Pancreas (tissue), 10 donors: Measurements from ENCODE around the gene PDPN. TPM values are rescaled to one million over a fixed set of nuclear protein-coding genes. Genes with fewer than 3 reads are reported as not detected.

Experiments
- ATAC-seq, 4 donors: fragments of 200-7000 bp; cut with Tn5 transposase; one replicate each; pipeline versions ENCODE4 v1.8.0 to v1.9.1; 2020; ENCODE audit warnings: mild to moderate bottlenecking in 4 of 4, moderate library complexity in 4 of 4
- DNase-seq, 6 donors: peaks; one replicate each; pipeline ENCODE4 v3.0.0-alpha.2; 2020
- FAIRE-seq: peaks from 2 replicates; lab custom pipeline; 2012; peaks lifted over from hg19 to GRCh38; lab: Jason Lieb, UNC
- H3K27ac ChIP-seq, 4 donors: fragments of 200-600 bp; sonication (generic); 1 replicate in 3 of 4; 2 replicates in 1 of 4; pipeline versions ENCODE4 v1.5.0 to v1.8.0; 2020
- H3K27me3 ChIP-seq, 4 donors: fragments of 200-600 bp; one replicate each; pipeline ENCODE4 v1.8.0; 2021
- H3K36me3 ChIP-seq, 3 donors: fragments of 200-600 bp; sonication (generic) in 1 of 3; one replicate each; pipeline versions ENCODE4 v1.5.0 to v1.8.0; 2020 to 2021
- H3K4me1 ChIP-seq, 3 donors: fragments of 200-600 bp; one replicate each; pipeline ENCODE4 v1.8.0; 2021
- H3K4me3 ChIP-seq, 4 donors: fragments of 200-600 bp; sonication (generic) in 2 of 4; one replicate each; pipeline versions ENCODE4 v1.5.0 to v1.8.0; 2020 to 2021
- H3K9me3 ChIP-seq, 4 donors: fragments of 200-600 bp; one replicate each; pipeline ENCODE4 v1.8.0; 2021
- WGBS, 2 donors: extraction: QIAGEN DNeasy Blood & Tissue Kit; methylation state at CpG; one replicate each; pipeline ENCODE4 v1.1.7; 2013; 5-methylcytosine and 5-hydroxymethylcytosine counted together
- intact Hi-C, 3 donors: fragments of 100-400 bp; cut with DNase I; formaldehyde crosslinking; loops; one replicate each; pipeline versions ENCODE4 v1.11.1 to v1.14.2; 2022
- polyA plus RNA-seq, 2 donors: library from polyadenylated mRNA; stranded (reverse); fragments of 200-250 nt; gene quantifications; one replicate each; pipeline ENCODE4 v1.2.3, GENCODE V29; 2013
- total RNA-seq, 6 donors: library from RNA; stranded (reverse); fragmentation: NEBNext Ultra II Directional in 4 of 6; extraction: Animal tissue kit (Norgen Biotek cat#: 25700) in 4 of 6; gene quantifications; one replicate each; pipeline versions ENCODE4 v1.2.1 to v1.2.4, GENCODE V29; 2021 to 2023
- TF ChIP-seq, protein P1 (sequence below), 4 donors: fragments of 200-600 bp; sonication (generic) in 3 of 4; IDR thresholded peaks; one replicate each; pipeline versions ENCODE4 v1.5.0 to v1.8.0; 2021; ENCODE audit warnings: antibody characterized with exemption in 4 of 4
- donor health status: healthy with polysubstance abuse.
- donor health status: DM: no; HTN: no; CAD: no; lungs with moderate emphysema.
- donor health status: DM: no; HTN: no; CAD: no.
- donor health status: control.
- donor health status: control.
- donor health status: Bipolar disorder and iron deficiency.
- donor health status: DM: yes; HTN: yes; CAD: no.
- donor health status: DM: no; HTN: no; CAD: no.
- donor health status: DM: no; HTN: no; CAD: no.
- donor health status: DM: yes; HTN: yes; CAD: no.

PDPN gene
- total and polyA plus RNA-seq, 8 donors, result 0.83 to 10.4 (median 2.2) TPM

DNA sequence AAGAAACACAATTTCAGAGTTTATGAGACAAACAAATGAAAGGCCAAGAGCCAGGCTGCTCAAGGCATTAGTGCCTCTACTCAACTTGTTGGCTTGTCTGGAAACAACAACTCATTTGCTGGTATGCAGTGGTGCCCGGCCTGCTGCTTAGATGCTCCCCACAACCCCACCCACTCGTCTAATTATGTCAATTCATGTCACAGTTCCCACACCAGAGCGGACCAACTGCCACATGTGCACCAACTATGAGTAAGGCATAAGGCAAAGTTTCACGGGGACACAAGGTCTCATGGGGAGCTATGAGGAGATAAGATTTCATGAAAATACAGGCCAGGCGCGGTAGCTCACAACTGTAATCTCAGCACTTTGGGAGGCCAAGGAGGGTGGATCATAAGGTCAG lies 35.4 kb upstream of the PDPN start:
- Histone ChIP-seq H3K4me3 (no peak overlapping the region), H3K4me1 (no peaks in the 10 kb centered on the region), H3K27ac (no peak overlapping the region), H3K27me3 (no peaks in the 10 kb centered on the region), H3K9me3 (no peaks in the 10 kb centered on the region), H3K36me3 (no peaks in the 10 kb centered on the region)
- WGBS, 2 donors, result 69 to 70% methylated on average over 6 of the region's 6 CpGs
- ATAC-seq, result no peak
- FAIRE-seq, result no peak
- DNase-seq, result no peak
- intact Hi-C loops, result no loop called here
- TF ChIP-seq, protein P1, sequence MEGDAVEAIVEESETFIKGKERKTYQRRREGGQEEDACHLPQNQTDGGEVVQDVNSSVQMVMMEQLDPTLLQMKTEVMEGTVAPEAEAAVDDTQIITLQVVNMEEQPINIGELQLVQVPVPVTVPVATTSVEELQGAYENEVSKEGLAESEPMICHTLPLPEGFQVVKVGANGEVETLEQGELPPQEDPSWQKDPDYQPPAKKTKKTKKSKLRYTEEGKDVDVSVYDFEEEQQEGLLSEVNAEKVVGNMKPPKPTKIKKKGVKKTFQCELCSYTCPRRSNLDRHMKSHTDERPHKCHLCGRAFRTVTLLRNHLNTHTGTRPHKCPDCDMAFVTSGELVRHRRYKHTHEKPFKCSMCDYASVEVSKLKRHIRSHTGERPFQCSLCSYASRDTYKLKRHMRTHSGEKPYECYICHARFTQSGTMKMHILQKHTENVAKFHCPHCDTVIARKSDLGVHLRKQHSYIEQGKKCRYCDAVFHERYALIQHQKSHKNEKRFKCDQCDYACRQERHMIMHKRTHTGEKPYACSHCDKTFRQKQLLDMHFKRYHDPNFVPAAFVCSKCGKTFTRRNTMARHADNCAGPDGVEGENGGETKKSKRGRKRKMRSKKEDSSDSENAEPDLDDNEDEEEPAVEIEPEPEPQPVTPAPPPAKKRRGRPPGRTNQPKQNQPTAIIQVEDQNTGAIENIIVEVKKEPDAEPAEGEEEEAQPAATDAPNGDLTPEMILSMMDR (IDR thresholded peaks at IDR 0.05), result no peak

DNA sequence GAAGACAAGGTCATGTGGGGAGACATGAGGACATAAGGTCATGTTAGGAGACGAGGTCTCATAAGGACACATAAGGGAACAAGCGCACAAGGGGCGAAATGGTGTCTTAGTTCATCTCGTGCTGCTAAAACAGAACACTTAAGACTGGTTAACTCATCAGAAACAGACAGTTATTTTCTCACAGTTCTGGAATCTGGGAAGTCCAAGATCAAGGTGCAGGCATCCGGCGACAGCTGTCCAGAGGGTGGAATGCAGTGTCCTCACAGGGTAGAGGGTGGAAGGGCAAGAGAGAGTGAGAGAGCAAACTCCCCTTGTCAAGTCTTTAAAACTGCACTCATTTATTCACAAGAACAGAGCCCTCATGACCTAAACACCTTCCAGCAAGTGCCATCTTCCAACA lies 34.6 kb upstream of the PDPN start:
- TF ChIP-seq, protein P1 (IDR thresholded peaks at IDR 0.05), result no peak
- intact Hi-C loops, result no loop called here
- Histone ChIP-seq H3K27ac (no peak overlapping the region), H3K4me1 (no peaks in the 10 kb centered on the region), H3K36me3 (no peaks in the 10 kb centered on the region), H3K27me3 (no peaks in the 10 kb centered on the region), H3K9me3 (no peaks in the 10 kb centered on the region), H3K4me3 (no peak overlapping the region)
- WGBS, 2 donors, result 55 to 68% methylated on average over 6 of the region's 6 CpGs
- DNase-seq (no peak), ATAC-seq (no peak), FAIRE-seq (no peak)

DNA sequence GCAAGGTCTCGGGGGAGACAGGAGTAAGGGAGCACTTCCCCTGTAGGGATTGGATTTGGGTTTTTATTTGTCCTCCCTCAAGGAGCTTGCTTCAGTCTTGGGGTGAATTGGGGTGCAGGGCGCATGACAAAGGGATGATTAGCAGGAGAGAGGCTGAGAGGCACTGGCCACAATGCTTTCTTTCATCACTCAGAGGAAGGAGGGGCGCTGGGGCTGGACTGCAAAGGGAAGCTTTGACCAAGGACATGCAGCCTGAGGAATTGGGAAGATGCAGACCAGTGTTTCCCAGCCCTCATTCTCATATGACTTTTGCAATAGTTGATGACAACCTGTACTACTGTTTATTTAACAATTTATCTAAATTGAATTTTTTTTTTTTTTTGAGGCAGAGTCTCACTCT lies 34.1 kb upstream of the PDPN start:
- intact Hi-C loops, result no loop called here
- H3K36me3 ChIP-seq, result no peaks in the 10 kb centered on the region
- no peak for FAIRE-seq
- ATAC-seq, result no peak
- H3K27me3 ChIP-seq, result no peaks in the 10 kb centered on the region
- DNase-seq, result no peak
- TF ChIP-seq, protein P1 (IDR thresholded peaks at IDR 0.05), result no peak
- no peak overlapping the region for H3K27ac ChIP-seq
- no peak overlapping the region for H3K4me3 ChIP-seq
- no peaks in the 10 kb centered on the region for H3K4me1 ChIP-seq
- H3K9me3 ChIP-seq, result no peaks in the 10 kb centered on the region
- WGBS, 2 donors, result 37 to 51% methylated on average over 3 of the region's 3 CpGs

DNA sequence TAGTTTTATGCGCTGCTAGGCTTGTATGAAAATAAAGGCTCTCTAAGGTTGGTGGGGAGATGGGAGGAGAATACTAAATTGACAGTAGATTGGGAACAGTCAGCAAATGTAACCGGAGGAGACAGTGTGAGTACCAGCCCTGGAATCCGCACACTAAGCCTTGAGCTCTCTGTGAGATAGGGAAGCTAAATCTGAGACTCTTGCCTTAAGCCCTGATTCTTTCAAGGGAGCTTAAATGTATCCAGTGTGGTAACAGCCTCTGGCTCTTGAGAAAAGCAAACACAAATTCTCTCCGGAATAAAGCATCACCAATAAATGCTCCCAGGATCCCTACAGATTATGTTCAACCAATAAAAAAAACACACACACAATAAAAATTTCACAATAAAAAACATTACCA lies 33.0 kb upstream of the PDPN start:
- FAIRE-seq (no peak), DNase-seq (no peak), ATAC-seq (no peak)
- Histone ChIP-seq H3K36me3 (no peaks in the 10 kb centered on the region), H3K9me3 (no peaks in the 10 kb centered on the region), H3K4me3 (no peak overlapping the region), H3K4me1 (no peaks in the 10 kb centered on the region), H3K27ac (no peak overlapping the region), H3K27me3 (no peaks in the 10 kb centered on the region)
- intact Hi-C loops, result no loop called here
- TF ChIP-seq, protein P1 (IDR thresholded peaks at IDR 0.05), result no peak
- WGBS, 2 donors, result 67 to 69% methylated on average over 4 of the region's 4 CpGs

DNA sequence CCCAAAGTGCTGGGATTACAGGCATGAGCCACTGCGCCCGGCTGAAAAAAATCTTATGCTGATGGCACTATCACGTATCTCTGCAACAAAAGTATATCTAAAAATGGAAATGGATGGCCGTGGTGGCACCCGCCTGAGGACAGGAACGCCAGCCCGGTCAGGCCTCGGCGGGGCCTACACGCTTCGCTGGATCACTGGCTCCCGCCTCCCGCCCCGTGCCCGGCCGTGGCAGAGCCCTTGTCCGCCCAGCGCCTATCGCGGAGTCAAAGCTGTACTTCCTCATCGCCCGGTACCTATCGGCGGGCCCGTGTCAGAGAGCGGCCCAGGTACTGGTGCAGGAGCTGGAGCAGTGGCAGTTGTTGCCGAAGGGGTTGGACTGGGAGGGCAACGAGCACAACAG lies 28.8 kb upstream of the PDPN start:
- WGBS, 2 donors, result 91 to 94% methylated on average over 28 of the region's 28 CpGs
- Histone ChIP-seq H3K9me3 (no peaks in the 10 kb centered on the region), H3K27me3 (no peaks in the 10 kb centered on the region), H3K4me3 (no peak overlapping the region), H3K4me1 (no peaks in the 10 kb centered on the region), H3K36me3 (no peaks in the 10 kb centered on the region), H3K27ac (no peak overlapping the region)
- TF ChIP-seq, protein P1 (IDR thresholded peaks at IDR 0.05), result no peak
- ATAC-seq (no peak), DNase-seq (no peak), FAIRE-seq (no peak)
- intact Hi-C loops, result no loop called here
